Measurements from ENCODE around the gene CPEB3.

Gene CPEB3

GRCh38 chr10:92001581-92001980 lies 289.3 kb downstream of the CPEB3 start:
- TF ChIP-seq CTCF (IDR thresholded peaks at IDR 0.05; ENCODE audit: control extremely low read depth, extremely low read depth, low read depth, missing control alignments) = no peak

More at GRCh38 chr10:92001581-92001980, 289.3 kb downstream of the CPEB3 start:
- CTCF ChIA-PET = no interaction called here
- POLR2A ChIA-PET = no interaction called here
- no peak for DNase-seq (ENCODE audit: extremely low spot score)
